ENCODE measurements around the gene FTCDNL1.

DNA sequence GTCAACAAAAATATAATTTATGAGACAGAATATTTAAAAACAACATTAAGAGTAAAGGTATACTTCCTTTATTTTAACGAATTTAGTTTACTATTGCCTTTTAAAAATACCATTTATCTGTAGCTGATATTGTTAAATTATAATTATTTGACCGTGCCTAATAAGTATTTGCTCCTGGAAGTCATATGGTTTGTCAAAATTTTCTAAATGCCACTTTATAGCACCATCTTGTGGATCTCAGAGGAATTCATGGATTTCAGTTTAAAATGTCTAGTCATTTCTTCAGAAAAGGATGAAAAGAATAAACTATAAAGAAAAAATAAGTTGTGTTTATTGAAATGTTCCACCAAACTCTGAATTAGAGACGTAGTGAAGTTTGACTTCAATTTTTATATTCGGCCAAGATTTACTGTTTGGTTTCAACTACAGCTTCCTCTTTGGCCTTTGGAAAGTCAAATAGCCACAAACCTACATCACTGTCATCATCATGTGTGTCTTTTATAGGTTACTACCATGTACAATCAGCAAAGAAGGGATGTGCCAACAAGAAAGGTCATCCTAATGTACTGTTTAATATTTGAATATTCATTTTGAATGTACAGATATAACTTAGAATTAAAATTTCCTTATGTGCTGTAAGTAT lies 10.3 kb upstream of the FTCDNL1 start:
- TF ChIP-seq CTCF (IDR thresholded peaks at IDR 0.05; ENCODE audit: low read depth, low read length, missing input control), result peak; percentile 57
- no peak for TF ChIP-seq JUND (IDR thresholded peaks at IDR 0.05)
- no peak for TF ChIP-seq GABPA (IDR thresholded peaks at IDR 0.05 in 1 of 2, conservative IDR thresholded peaks at IDR 0.05 in 1 of 2)
- TF ChIP-seq, protein P1, sequence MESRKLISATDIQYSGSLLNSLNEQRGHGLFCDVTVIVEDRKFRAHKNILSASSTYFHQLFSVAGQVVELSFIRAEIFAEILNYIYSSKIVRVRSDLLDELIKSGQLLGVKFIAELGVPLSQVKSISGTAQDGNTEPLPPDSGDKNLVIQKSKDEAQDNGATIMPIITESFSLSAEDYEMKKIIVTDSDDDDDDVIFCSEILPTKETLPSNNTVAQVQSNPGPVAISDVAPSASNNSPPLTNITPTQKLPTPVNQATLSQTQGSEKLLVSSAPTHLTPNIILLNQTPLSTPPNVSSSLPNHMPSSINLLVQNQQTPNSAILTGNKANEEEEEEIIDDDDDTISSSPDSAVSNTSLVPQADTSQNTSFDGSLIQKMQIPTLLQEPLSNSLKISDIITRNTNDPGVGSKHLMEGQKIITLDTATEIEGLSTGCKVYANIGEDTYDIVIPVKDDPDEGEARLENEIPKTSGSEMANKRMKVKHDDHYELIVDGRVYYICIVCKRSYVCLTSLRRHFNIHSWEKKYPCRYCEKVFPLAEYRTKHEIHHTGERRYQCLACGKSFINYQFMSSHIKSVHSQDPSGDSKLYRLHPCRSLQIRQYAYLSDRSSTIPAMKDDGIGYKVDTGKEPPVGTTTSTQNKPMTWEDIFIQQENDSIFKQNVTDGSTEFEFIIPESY (IDR thresholded peaks at IDR 0.05), result no peak
- no peak for TF ChIP-seq MAX (IDR thresholded peaks at IDR 0.05)
- no peak for TF ChIP-seq YY1 (IDR thresholded peaks at IDR 0.05)
- TF ChIP-seq RXRA (IDR thresholded peaks at IDR 0.05), result no peak
- TF ChIP-seq TAF1 (conservative IDR thresholded peaks at IDR 0.05), result no peak
- TF ChIP-seq RAD21 (IDR thresholded peaks at IDR 0.05), result peak; percentile 86
- TF ChIP-seq FOXA1 (IDR thresholded peaks at IDR 0.05), result no peak
- TF ChIP-seq, protein P2, sequence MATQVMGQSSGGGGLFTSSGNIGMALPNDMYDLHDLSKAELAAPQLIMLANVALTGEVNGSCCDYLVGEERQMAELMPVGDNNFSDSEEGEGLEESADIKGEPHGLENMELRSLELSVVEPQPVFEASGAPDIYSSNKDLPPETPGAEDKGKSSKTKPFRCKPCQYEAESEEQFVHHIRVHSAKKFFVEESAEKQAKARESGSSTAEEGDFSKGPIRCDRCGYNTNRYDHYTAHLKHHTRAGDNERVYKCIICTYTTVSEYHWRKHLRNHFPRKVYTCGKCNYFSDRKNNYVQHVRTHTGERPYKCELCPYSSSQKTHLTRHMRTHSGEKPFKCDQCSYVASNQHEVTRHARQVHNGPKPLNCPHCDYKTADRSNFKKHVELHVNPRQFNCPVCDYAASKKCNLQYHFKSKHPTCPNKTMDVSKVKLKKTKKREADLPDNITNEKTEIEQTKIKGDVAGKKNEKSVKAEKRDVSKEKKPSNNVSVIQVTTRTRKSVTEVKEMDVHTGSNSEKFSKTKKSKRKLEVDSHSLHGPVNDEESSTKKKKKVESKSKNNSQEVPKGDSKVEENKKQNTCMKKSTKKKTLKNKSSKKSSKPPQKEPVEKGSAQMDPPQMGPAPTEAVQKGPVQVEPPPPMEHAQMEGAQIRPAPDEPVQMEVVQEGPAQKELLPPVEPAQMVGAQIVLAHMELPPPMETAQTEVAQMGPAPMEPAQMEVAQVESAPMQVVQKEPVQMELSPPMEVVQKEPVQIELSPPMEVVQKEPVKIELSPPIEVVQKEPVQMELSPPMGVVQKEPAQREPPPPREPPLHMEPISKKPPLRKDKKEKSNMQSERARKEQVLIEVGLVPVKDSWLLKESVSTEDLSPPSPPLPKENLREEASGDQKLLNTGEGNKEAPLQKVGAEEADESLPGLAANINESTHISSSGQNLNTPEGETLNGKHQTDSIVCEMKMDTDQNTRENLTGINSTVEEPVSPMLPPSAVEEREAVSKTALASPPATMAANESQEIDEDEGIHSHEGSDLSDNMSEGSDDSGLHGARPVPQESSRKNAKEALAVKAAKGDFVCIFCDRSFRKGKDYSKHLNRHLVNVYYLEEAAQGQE (IDR thresholded peaks at IDR 0.05), result no peak

Data from liver (tissue), 3 donors.